Smooth muscle cell (in vitro differentiated cells): ENCODE data around the gene CROCC. TPM values are rescaled to one million over a fixed set of nuclear protein-coding genes. Genes with fewer than 3 reads are reported as not detected.

Experiments used
- DNase-seq: peaks from one replicate; lab custom pipeline; 2025; ENCODE audit not compliant: unreplicated experiment; lab: John Stamatoyannopoulos, UW
- H2AFZ ChIP-seq: fragments of 200-600 bp; sonication (generic); 2 replicates; pipeline ENCODE4 v1.6.0; 2016; ENCODE audit warnings: antibody characterized with exemption, low read depth, mild to moderate bottlenecking
- H3F3A ChIP-seq: fragments of 200-600 bp; sonication (generic); 2 replicates; pipeline ENCODE4 v1.6.0; 2017; ENCODE audit warnings: antibody characterized with exemption, low read depth
- H3K27ac ChIP-seq: fragments of 200-600 bp; sonication (generic); 2 replicates; pipeline ENCODE4 v1.5.1; 2016; ENCODE audit warnings: low read depth, mild to moderate bottlenecking
- H3K27me3 ChIP-seq: fragments of 200-600 bp; sonication (generic); 2 replicates; pipeline ENCODE4 v1.6.1; 2016; ENCODE audit warnings: low read depth, mild to moderate bottlenecking
- H3K36me3 ChIP-seq: fragments of 200-600 bp; sonication (generic); 2 replicates; pipeline ENCODE4 v1.5.1; 2016; ENCODE audit warnings: low read depth
- H3K4me1 ChIP-seq: fragments of 200-600 bp; sonication (generic); 2 replicates; pipeline ENCODE4 v1.5.1; 2016; ENCODE audit warnings: low read depth
- H3K4me2 ChIP-seq: fragments of 200-600 bp; sonication (generic); 2 replicates; pipeline ENCODE4 v1.6.0; 2016; ENCODE audit warnings: mild to moderate bottlenecking
- H3K4me3 ChIP-seq: fragments of 200-600 bp; sonication (generic); 2 replicates; pipeline ENCODE4 v1.5.1; 2016; ENCODE audit warnings: mild to moderate bottlenecking
- H3K79me2 ChIP-seq: fragments of 200-600 bp; sonication (generic); 2 replicates; pipeline ENCODE4 v1.6.0; 2016; ENCODE audit warnings: low read depth, mild to moderate bottlenecking
- H3K9ac ChIP-seq: fragments of 200-600 bp; sonication (generic); 2 replicates; pipeline ENCODE4 v1.6.0; 2016; ENCODE audit warnings: low read depth
- H3K9me3 ChIP-seq: fragments of 200-600 bp; sonication (generic); replicated peaks from 2 replicates; pipeline ENCODE4 v1.5.1; 2016; ENCODE audit warnings: low read depth
- H4K20me1 ChIP-seq: fragments of 200-600 bp; sonication (generic); 2 replicates; pipeline ENCODE4 v1.6.0; 2016; ENCODE audit warnings: low read depth
- WGBS: methylation state at CpG from one replicate; pipeline ENCODE4 v1.1.7; 2016; ENCODE audit warnings: low lambda C conversion rate; 5-methylcytosine and 5-hydroxymethylcytosine counted together
- polyA plus RNA-seq: library from polyadenylated mRNA; unstranded; fragments of >200 nt; fragmentation: Nextera tagmentation; extraction: Ambion mirVana; gene quantifications from 2 replicates; pipeline ENCODE4 v1.2.1, GENCODE V29; 2016
- total RNA-seq: library from RNA; depleted of rRNA; stranded (reverse); fragments of >200 nt; gene quantifications from 2 replicates; pipeline ENCODE4 v1.2.3, GENCODE V29; 2014
- TF ChIP-seq, protein P1 (sequence below): fragments of 200-600 bp; sonication (generic); IDR thresholded peaks from 2 replicates; pipeline ENCODE4 v1.5.1; 2017; ENCODE audit warnings: borderline replicate concordance, mild to moderate bottlenecking, antibody characterized with exemption; ENCODE audit not compliant: insufficient read depth, poor library complexity, severe bottlenecking

The CROCC gene
- total and polyA plus RNA-seq, 2 experiments from 2014 or later: 19.7 to 24.0 TPM

DNA sequence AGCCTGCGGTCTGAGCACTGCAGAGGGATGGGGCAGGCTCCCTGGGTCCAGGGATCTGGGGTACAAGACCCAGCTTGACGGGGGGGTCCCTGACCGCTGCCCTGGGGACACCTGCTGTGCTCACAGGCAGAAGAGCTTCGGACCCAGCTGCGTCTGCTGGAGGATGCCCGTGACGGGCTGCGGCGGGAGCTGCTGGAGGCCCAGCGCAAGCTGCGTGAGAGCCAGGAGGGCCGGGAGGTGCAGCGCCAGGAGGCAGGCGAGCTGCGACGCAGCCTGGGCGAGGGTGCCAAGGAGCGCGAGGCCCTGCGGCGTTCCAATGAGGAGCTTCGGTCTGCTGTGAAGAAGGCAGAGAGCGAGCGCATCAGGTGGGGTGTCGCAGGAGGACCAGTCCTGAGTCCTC is 33.5 kb downstream of the CROCC start:
- DNase-seq: no peak
- Histone ChIP-seq H3K9ac (no peak overlapping the region), H3K79me2 (no peaks in the 10 kb centered on the region), H2AFZ (no peak overlapping the region), H3K27ac (no peak overlapping the region), H3F3A (no peaks in the 10 kb centered on the region), H3K36me3 (no peaks in the 10 kb centered on the region), H3K4me3 (no peak overlapping the region), H3K4me2 (no peak overlapping the region), H3K4me1 (no peaks in the 10 kb centered on the region), H4K20me1 (no peaks in the 10 kb centered on the region), H3K9me3 (no peaks in the 10 kb centered on the region), H3K27me3 (no peaks in the 10 kb centered on the region)
- WGBS: 96% methylated on average over 25 of the region's 25 CpGs
- TF ChIP-seq, protein P1, sequence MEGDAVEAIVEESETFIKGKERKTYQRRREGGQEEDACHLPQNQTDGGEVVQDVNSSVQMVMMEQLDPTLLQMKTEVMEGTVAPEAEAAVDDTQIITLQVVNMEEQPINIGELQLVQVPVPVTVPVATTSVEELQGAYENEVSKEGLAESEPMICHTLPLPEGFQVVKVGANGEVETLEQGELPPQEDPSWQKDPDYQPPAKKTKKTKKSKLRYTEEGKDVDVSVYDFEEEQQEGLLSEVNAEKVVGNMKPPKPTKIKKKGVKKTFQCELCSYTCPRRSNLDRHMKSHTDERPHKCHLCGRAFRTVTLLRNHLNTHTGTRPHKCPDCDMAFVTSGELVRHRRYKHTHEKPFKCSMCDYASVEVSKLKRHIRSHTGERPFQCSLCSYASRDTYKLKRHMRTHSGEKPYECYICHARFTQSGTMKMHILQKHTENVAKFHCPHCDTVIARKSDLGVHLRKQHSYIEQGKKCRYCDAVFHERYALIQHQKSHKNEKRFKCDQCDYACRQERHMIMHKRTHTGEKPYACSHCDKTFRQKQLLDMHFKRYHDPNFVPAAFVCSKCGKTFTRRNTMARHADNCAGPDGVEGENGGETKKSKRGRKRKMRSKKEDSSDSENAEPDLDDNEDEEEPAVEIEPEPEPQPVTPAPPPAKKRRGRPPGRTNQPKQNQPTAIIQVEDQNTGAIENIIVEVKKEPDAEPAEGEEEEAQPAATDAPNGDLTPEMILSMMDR: no peak

DNA sequence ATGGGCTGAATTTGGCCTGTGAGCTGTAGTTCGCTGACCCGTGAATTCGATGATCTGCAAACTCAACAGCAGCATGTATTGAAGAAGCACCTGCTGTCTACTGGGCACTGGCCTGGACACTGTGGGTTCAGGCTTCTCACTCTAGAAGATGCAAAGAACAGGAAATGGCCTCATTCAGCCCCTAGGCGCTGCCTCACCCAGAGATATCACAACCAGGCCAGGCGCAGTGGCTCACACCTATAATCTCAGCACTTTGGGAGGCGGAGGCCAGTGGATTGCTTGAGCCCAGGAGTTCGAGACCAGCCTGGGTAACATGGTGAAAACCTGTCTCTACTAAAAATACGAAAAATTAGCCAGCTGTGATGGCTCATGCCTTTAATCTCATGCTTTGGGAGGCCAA is 35.0 kb downstream of the CROCC start:
- WGBS: 91% methylated on average over 8 of the region's 8 CpGs
- no peak for DNase-seq
- Histone ChIP-seq H3K9ac (no peak overlapping the region), H3K27me3 (no peaks in the 10 kb centered on the region), H3K4me2 (no peak overlapping the region), H3K27ac (no peak overlapping the region), H3K79me2 (no peaks in the 10 kb centered on the region), H3K36me3 (no peaks in the 10 kb centered on the region), H2AFZ (no peak overlapping the region), H4K20me1 (no peaks in the 10 kb centered on the region), H3K9me3 (no peaks in the 10 kb centered on the region), H3F3A (no peaks in the 10 kb centered on the region), H3K4me3 (no peak overlapping the region), H3K4me1 (no peaks in the 10 kb centered on the region)
- TF ChIP-seq, protein P1: no peak

DNA sequence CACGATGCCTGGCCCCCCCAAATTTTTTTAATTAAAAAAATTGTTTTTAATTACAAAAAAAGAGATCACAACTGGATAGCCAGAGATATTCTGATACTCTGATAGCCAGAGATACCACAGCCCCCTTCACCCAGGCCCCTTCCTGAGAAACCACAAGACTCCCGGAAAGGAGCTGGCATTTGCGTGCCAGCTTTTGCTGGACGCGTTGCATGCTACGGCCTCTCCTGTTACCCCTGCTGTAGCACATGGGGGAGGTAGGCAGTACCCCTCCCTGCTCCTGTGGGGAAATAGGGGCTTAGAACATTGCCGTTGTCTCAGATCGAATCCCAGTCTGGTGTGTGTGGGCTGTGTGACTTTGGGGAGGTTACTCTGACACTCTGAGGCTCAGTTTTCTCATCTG is 36.0 kb downstream of the CROCC start:
- H3K79me2 ChIP-seq: no peaks in the 10 kb centered on the region
- WGBS: 98% methylated on average over 8 of the region's 8 CpGs
- H3K9ac ChIP-seq: no peak overlapping the region
- no peaks in the 10 kb centered on the region for H3K27me3 ChIP-seq
- H3K4me2 ChIP-seq: no peak overlapping the region
- TF ChIP-seq, protein P1: no peak
- H3F3A ChIP-seq: no peaks in the 10 kb centered on the region
- no peak for DNase-seq
- H2AFZ ChIP-seq: no peak overlapping the region
- H3K27ac ChIP-seq: no peak overlapping the region
- H3K4me1 ChIP-seq: no peaks in the 10 kb centered on the region
- no peaks in the 10 kb centered on the region for H3K9me3 ChIP-seq
- no peaks in the 10 kb centered on the region for H3K36me3 ChIP-seq
- no peaks in the 10 kb centered on the region for H4K20me1 ChIP-seq
- no peak overlapping the region for H3K4me3 ChIP-seq

DNA sequence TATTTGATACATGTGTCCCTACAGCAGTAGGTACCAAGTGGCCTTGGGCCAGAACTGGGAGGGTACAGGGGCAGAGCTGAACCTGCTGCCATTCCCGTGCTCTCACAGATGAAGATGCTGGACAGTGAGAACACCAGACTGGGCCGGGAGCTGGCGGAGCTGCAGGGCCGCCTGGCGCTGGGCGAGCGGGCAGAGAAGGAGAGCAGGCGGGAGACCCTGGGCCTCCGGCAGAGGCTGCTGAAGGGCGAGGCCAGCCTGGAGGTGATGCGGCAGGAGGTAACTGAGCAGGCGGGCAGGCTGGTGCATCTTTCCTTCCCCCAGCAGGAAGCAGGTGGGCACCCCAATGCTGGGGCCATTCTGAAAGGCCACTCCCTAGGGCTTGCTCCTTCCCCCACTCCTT is 36.7 kb downstream of the CROCC start:
- Histone ChIP-seq H3K4me1 (no peaks in the 10 kb centered on the region), H3K27me3 (no peaks in the 10 kb centered on the region), H3F3A (no peaks in the 10 kb centered on the region), H4K20me1 (no peaks in the 10 kb centered on the region), H3K79me2 (no peaks in the 10 kb centered on the region), H2AFZ (no peak overlapping the region), H3K36me3 (no peaks in the 10 kb centered on the region), H3K9me3 (no peaks in the 10 kb centered on the region), H3K9ac (no peak overlapping the region), H3K27ac (no peak overlapping the region), H3K4me2 (no peak overlapping the region), H3K4me3 (no peak overlapping the region)
- no peak for DNase-seq
- TF ChIP-seq, protein P1: no peak
- 99% methylated on average over 9 of the region's 12 CpGs for WGBS
